HL-60 (cell line): ENCODE measurements around the gene KCNG1.

Experiments used
- DNase-seq, 2 experiments: peaks; one replicate each; pipeline ENCODE4 v3.0.0-alpha.2; 2010 to 2020; ENCODE audit warnings: low read depth in 1 of 2, low spot score in 1 of 2
- H3K27ac ChIP-seq: fragments of 250-450 bp; sonication (Bioruptor Pico); replicated peaks from 2 replicates; pipeline ENCODE4 v1.5.1; 2020; ENCODE audit warnings: mild to moderate bottlenecking, moderate library complexity
- H3K27me3 ChIP-seq: fragments of 250-450 bp; sonication (Bioruptor Pico); 2 replicates; pipeline ENCODE4 v1.5.1; 2021; ENCODE audit warnings: mild to moderate bottlenecking, moderate library complexity; ENCODE audit not compliant: insufficient read depth, poor library complexity, severe bottlenecking
- H3K4me3 ChIP-seq: replicated peaks from 2 replicates; pipeline ENCODE4 v1.5.1; 2011; ENCODE audit warnings: mild to moderate bottlenecking, control low read depth, low read length; ENCODE audit not compliant: insufficient read depth
- GABPA ChIP-seq: IDR thresholded peaks from 2 replicates; pipeline ENCODE4 v1.6.1; 2012; ENCODE audit warnings: low read depth
- POLR2AphosphoS5 ChIP-seq: IDR thresholded peaks from 2 replicates; pipeline ENCODE4 v1.6.1; 2012; ENCODE audit warnings: low read depth
- SPI1 ChIP-seq: IDR thresholded peaks from 2 replicates; pipeline ENCODE4 v1.6.1; 2012; ENCODE audit warnings: low read depth, mild to moderate bottlenecking, borderline replicate concordance
- TF ChIP-seq, protein P1 (sequence below): IDR thresholded peaks from one replicate; pipeline ENCODE4 v1.5.1; 2011; ENCODE audit warnings: low read length, control low read depth, inconsistent platforms; ENCODE audit not compliant: insufficient read depth
- TF ChIP-seq, protein P2 (sequence below): IDR thresholded peaks from 2 replicates; pipeline ENCODE4 v1.6.1; 2012; ENCODE audit warnings: low read depth; ENCODE audit not compliant: insufficient replicate concordance

Gene KCNG1

DNA sequence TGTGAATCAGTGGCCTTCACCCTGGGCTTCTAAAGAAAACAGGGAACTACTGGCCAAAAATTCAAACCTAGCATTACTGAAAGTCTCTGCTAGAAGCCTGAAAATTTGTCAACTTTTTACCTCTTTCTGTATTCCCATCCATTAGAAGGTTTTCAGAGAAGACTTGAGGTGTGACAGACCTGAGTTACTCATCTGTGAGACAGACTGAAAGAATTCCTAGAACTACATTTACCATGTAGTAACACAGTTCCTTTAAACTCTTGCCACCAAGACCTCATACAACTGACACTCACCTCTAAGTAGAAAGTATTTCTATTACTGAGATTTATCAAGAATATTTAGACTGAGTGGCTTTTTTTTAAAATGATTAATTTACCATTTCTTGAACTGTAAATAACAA lies 69.1 kb downstream of the KCNG1 start:
- H3K27ac ChIP-seq = no peak overlapping the region
- TF ChIP-seq, protein P1, sequence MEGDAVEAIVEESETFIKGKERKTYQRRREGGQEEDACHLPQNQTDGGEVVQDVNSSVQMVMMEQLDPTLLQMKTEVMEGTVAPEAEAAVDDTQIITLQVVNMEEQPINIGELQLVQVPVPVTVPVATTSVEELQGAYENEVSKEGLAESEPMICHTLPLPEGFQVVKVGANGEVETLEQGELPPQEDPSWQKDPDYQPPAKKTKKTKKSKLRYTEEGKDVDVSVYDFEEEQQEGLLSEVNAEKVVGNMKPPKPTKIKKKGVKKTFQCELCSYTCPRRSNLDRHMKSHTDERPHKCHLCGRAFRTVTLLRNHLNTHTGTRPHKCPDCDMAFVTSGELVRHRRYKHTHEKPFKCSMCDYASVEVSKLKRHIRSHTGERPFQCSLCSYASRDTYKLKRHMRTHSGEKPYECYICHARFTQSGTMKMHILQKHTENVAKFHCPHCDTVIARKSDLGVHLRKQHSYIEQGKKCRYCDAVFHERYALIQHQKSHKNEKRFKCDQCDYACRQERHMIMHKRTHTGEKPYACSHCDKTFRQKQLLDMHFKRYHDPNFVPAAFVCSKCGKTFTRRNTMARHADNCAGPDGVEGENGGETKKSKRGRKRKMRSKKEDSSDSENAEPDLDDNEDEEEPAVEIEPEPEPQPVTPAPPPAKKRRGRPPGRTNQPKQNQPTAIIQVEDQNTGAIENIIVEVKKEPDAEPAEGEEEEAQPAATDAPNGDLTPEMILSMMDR = no peak
- TF ChIP-seq SPI1 = no peak
- TF ChIP-seq, protein P2, sequence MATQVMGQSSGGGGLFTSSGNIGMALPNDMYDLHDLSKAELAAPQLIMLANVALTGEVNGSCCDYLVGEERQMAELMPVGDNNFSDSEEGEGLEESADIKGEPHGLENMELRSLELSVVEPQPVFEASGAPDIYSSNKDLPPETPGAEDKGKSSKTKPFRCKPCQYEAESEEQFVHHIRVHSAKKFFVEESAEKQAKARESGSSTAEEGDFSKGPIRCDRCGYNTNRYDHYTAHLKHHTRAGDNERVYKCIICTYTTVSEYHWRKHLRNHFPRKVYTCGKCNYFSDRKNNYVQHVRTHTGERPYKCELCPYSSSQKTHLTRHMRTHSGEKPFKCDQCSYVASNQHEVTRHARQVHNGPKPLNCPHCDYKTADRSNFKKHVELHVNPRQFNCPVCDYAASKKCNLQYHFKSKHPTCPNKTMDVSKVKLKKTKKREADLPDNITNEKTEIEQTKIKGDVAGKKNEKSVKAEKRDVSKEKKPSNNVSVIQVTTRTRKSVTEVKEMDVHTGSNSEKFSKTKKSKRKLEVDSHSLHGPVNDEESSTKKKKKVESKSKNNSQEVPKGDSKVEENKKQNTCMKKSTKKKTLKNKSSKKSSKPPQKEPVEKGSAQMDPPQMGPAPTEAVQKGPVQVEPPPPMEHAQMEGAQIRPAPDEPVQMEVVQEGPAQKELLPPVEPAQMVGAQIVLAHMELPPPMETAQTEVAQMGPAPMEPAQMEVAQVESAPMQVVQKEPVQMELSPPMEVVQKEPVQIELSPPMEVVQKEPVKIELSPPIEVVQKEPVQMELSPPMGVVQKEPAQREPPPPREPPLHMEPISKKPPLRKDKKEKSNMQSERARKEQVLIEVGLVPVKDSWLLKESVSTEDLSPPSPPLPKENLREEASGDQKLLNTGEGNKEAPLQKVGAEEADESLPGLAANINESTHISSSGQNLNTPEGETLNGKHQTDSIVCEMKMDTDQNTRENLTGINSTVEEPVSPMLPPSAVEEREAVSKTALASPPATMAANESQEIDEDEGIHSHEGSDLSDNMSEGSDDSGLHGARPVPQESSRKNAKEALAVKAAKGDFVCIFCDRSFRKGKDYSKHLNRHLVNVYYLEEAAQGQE = no peak
- TF ChIP-seq POLR2AphosphoS5 = no peak
- TF ChIP-seq GABPA = no peak
- no peak overlapping the region for H3K4me3 ChIP-seq

More for the DNA sequence above, 69.1 kb downstream of the KCNG1 start:
- DNase-seq = no peak
- H3K27me3 ChIP-seq = no peaks in the 10 kb centered on the region
